GM18505 (cell line): Measurements from ENCODE around the gene CYSRT1.

Experiments
- ATAC-seq: cut with Tn5 transposase; IDR thresholded peaks from one replicate; pipeline ENCODE4 v1.9.1; 2021; ENCODE audit not compliant: unreplicated experiment
- POLR2A ChIP-seq: IDR thresholded peaks from 4 replicates; pipeline ENCODE4 v1.6.1; 2011; ENCODE audit warnings: borderline replicate concordance; ENCODE audit not compliant: insufficient read depth, insufficient read length; ENCODE audit errors: extremely low read depth

CYSRT1 gene, protein sequence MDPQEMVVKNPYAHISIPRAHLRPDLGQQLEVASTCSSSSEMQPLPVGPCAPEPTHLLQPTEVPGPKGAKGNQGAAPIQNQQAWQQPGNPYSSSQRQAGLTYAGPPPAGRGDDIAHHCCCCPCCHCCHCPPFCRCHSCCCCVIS

DNA sequence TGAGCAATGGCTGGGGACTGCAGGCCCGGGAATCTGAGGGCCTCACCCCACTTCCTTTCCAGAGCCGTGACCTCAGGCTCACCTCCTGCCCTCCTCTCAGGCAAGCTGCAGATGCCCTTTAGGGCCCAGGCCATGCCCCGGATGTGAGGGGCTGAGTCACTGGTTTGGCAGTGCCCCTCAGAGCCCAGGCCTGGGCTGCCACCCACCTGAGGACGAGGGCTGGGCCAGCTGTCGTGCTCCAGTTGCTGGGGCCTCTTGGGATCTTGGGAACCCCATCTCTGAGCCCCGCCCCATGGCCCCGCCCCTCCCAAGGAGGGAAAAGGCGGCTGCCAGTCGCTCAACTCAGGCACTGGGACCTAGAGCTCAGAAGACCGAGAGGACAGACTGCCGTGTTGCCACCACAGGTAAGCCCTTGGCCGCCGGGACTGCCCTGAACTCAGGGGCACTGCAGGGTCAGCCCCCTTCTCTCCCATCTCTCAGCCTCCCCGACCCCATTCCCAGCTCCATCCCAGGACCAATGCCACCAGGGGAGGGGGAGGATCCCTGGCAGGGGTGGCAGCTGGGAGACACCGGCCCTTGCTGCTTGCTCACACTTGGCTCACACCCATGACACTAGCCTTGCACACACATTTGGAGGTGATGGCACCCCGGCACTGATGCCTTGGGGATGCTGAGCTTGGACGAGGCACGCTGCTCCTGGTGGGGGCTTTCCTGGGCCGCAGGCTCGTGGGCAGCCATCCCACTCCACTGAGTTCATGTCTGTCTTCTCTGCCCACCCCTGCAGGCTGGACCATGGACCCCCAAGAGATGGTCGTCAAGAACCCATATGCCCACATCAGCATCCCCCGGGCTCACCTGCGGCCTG lies at the start of gene CYSRT1:
CYSRT1 (plus strand) TSS at position 345 of the 865 bp plus-strand sequence; CDS start at position 793, 448 bp downstream.
- no peak for ATAC-seq
- TF ChIP-seq POLR2A = no peak

DNA sequence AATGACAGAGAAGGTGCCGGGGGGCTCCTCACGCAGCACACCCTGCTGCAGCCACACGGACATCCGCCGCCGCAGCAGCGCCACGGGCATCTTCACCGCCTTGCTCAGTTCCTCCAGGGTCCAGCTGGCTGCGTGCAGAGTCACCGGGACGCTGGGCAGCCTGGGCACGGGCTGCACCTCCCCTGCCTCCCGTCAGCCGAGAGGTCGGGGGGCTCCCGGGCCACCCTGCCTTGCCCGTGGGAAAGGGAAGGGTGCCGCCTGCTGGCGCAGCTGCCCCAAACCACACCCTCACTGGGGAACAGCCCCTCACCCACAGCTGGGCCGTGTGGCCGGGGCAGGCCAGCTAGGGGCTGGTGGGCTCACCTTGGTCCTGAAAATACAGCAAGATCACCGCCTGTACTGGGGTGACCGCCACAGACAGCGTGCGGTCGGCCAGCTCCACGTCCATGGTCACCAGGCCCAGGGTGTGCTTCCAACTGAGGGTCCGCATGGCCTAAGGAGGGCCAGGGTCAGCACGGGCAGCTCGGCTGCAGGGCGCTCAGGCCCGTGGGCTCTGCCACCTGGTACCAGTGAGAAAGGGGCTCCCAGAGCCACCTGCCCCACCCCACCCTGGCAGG lies 49.5 kb upstream of the CYSRT1 start:
- no peak for ATAC-seq
- no peak for TF ChIP-seq POLR2A

DNA sequence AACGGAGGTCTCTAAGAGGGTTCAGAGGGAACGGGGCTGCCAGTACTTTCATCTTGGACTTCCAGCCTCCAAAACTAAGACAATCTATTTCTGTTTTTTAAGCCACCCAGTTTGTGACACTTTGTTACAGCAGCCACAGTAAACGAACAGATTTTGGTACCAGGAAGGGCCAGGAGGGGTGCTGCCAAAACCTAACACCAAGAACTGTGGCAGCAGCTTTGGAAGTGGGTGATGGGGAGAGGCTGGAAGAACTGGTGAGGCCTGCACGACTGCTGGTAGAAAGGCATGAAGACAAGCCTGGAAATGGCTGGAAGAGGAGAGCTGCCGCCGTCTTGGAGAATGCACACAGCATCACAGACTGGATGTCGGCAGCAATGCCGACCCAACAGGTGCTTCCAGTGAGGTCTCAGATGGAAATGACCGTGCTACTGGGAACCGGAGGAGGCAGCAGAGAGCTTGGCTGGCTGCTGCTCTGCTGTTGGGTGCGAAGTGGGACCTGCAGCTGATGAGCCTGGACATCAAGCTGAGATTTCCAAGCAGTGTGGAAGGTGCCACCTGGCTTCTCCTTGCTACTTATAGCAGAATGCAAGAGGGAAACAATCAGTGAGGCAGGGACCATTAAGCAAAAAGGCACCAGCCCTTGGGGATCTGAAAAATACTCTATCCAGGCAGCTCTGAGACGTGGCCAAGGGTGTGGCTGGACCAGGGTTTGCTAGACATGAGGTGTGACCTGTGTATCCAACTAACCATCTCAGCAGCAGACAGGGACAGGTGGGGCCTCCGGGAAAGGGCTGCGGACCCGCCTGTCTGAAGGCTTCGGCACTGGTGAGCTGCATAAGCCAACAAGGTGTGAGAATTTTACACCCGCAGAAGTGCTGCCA lies 48.4 kb upstream of the CYSRT1 start:
- TF ChIP-seq POLR2A = no peak
- no peak for ATAC-seq

GRCh38 chr9:137178201-137178938 lies 46.6 kb upstream of the CYSRT1 start:
- no peak for TF ChIP-seq POLR2A
- no peak for ATAC-seq

DNA sequence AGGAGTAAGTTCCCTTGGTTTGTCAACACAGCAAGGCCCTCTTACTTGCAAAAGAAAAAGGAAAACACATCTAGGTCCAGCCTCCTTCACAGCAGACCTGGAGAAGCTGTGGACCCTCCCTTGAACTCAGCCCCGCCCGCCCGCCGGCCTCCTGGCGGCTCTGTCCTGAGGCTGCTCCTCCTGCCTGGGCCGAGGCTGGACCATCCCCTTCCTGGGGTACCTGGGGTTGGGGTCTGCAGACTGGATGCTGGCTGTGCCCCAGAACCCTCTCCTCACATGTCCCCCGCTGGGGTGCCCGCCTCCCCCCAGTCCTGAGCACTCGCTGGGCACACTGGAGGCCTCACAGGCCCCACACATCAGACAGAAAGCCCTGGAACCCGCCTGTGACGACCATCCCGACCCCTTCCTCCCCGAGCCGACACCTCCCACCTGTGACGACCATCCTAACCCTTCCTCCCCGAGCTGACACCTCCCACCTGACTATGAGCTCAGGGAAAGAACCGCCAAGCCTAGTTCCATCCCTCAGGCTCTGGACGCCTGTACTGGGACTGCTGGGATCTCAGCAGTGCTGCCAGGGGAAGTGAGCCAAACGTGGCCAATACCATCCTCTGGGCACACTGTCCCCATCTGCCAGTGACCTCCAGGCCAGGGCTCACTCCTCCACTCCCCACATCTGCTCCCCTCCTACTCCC lies 45.9 kb upstream of the CYSRT1 start:
- no peak for ATAC-seq
- no peak for TF ChIP-seq POLR2A

DNA sequence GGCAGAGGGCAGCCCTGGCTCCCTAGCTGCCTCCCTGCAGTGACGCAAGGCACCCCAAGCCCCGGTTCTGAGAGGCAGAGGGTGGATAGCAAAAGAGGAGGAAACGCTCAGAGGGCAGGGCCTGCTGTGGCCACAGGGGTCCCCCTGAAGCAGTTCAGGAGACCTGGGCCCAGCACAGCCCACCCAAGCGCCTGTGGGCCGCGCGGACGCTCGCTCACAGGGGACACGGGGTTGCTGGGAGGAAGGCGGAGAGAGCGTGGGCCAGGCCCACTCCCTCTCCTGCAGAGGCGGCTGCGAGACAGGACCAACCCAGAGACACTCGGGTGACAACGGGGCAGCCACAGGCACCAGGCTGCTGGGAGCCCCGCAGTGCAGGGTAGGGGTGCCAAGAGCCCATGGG lies 45.2 kb upstream of the CYSRT1 start:
- no peak for ATAC-seq
- no peak for TF ChIP-seq POLR2A

- TF ChIP-seq POLR2A = no peak
- no peak for ATAC-seq
These were observed 44.5 kb upstream of the CYSRT1 start for GRCh38 chr9:137180491-137180890.

- ATAC-seq = no peak
- TF ChIP-seq POLR2A = no peak
These were observed 43.3 kb upstream of the CYSRT1 start for GRCh38 chr9:137181680-137182079.

DNA sequence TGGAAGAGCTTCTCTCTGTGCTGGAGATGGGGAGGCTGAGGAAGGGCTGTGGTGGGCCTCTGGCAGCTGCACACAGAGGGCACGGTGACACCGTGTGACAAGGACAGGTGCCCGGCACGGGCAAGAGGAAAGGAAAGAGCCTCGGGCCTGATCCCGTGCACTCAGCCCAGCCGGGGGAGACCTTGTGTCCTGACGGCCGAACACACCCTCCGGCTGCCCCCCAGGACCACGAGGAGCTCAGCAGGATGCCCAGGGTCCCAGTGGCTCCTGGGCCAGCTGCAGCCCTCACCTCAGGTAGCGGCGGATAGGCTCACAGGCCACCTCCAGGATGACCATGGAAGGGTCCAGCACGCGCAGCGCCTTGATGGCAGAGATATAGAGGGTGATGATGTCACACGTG lies 42.1 kb upstream of the CYSRT1 start:
- TF ChIP-seq POLR2A = no peak
- no peak for ATAC-seq

DNA sequence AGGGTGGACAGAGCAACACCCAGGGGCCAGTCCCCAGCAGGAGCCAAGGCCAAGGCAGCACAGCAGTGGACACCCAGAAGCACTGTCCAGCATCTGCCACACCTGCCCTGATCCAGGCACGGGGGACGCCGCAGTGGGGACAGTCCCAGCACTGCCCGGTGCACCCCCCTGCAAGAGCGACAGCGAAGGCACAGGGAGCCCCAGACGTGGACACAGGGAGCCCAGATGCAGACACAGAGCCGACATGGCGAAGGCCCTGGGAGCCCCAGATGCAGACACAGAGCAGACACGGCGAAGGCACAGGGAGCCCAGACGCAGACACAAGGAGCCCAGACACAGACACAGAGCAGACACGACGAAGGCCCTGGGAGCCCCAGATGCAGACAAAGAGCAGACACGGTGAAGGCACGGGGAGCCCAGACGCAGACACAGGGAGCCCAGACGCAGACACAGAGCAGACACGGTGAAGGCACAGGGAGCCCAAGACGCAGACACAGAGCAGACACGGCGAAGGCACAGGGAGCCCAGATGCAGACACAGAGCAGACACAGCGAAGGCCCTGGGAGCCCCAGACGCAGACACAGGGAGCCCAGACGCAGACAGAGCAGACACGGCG lies 40.9 kb upstream of the CYSRT1 start:
- no peak for ATAC-seq
- TF ChIP-seq POLR2A = no peak

GRCh38 chr9:137184881-137185660 lies 39.9 kb upstream of the CYSRT1 start:
- no peak for ATAC-seq

More at GRCh38 chr9:137184881-137185660, 39.9 kb upstream of the CYSRT1 start:
- TF ChIP-seq POLR2A = no peak
